WTC11 (cell line): Measurements from ENCODE around the gene ANP32E. TPM values are rescaled to one million over a fixed set of nuclear protein-coding genes. Genes with fewer than 3 reads are reported as not detected.
A peak's percentile ranks its signal among the peaks of the same experiment; 100 is the strongest.

Experiments used
- ATAC-seq: fragments of 200-7000 bp; cut with Tn5 transposase; 2 replicates; pipeline ENCODE4 v1.10.0; 2021; ENCODE audit warnings: mild to moderate bottlenecking, moderate library complexity
- CTCF ChIA-PET: fragments of 300-600 bp; sonication (Branson Sonifier 250); formaldehyde crosslinking; loops from one replicate; lab custom pipeline; 2021; ENCODE audit warnings: antibody characterized with exemption; lab: Charles Lee
- POLR2A ChIA-PET: fragments of 350-600 bp; sonication (Branson Sonifier 250); formaldehyde crosslinking; loops from one replicate; lab custom pipeline; 2021; ENCODE audit warnings: antibody characterized with exemption; lab: Charles Lee
- DNase-seq: peaks from one replicate; pipeline ENCODE4 v3.0.0; 2021; ENCODE audit warnings: low spot score
- H3K27ac Mint-ChIP-seq: 2 replicates; pipeline ENCODE4 v1.8.0; 2021; ENCODE audit warnings: mixed read lengths
- H3K27me3 Mint-ChIP-seq: 2 replicates; pipeline ENCODE4 v1.8.0; 2021; ENCODE audit warnings: low read depth, mild to moderate bottlenecking, moderate library complexity, mixed read lengths
- H3K36me3 Mint-ChIP-seq: 2 replicates; pipeline ENCODE4 v1.8.0; 2021; ENCODE audit warnings: mixed read lengths
- H3K4me1 Mint-ChIP-seq: 2 replicates; pipeline ENCODE4 v1.8.0; 2022; ENCODE audit warnings: mixed read lengths
- H3K4me3 Mint-ChIP-seq: 2 replicates; pipeline ENCODE4 v1.8.0; 2021; ENCODE audit warnings: mild to moderate bottlenecking, moderate library complexity, mixed read lengths
- H3K9me3 Mint-ChIP-seq: 2 replicates; pipeline ENCODE4 v1.8.0; 2021; ENCODE audit warnings: mixed read lengths
- ATF2 ChIP-seq: sonication (generic); formaldehyde crosslinking; IDR thresholded peaks from 2 replicates; pipeline ENCODE4 v1.8.1; 2022; ENCODE audit warnings: low read depth, missing genetic modification reagents, borderline replicate concordance
- CDX4 ChIP-seq: fragments of 250-450 bp; sonication (Bioruptor Pico); IDR thresholded peaks from 2 replicates; pipeline ENCODE4 v1.9.0; 2021; ENCODE audit warnings: moderate library complexity, mild to moderate bottlenecking, inconsistent platforms, borderline replicate concordance
- CREM ChIP-seq: sonication (generic); formaldehyde crosslinking; IDR thresholded peaks from 2 replicates; pipeline ENCODE4 v1.8.1; 2022; ENCODE audit warnings: mild to moderate bottlenecking, missing genetic modification reagents, moderate library complexity
- CTCF ChIP-seq: fragments of 200-600 bp; IDR thresholded peaks from 2 replicates; pipeline ENCODE4 v1.8.0; 2022; ENCODE audit warnings: antibody characterized with exemption
- ESRRA ChIP-seq: sonication (generic); formaldehyde crosslinking; IDR thresholded peaks from 2 replicates; pipeline ENCODE4 v1.8.1; 2022; ENCODE audit warnings: mild to moderate bottlenecking, missing genetic modification reagents, borderline replicate concordance
- FOXJ3 ChIP-seq: sonication (generic); formaldehyde crosslinking; IDR thresholded peaks from 2 replicates; pipeline ENCODE4 v1.9.0; 2021; ENCODE audit warnings: missing genetic modification reagents, mild to moderate bottlenecking, borderline replicate concordance
- FOXP4 ChIP-seq: sonication (generic); formaldehyde crosslinking; IDR thresholded peaks from 2 replicates; pipeline ENCODE4 v1.8.0; 2022; ENCODE audit warnings: mild to moderate bottlenecking, missing genetic modification reagents
- JAZF1 ChIP-seq: fragments of 250-450 bp; sonication (Bioruptor Pico); IDR thresholded peaks from 2 replicates; pipeline ENCODE4 v1.9.0; 2021; ENCODE audit warnings: moderate library complexity, mild to moderate bottlenecking, inconsistent platforms
- MLX ChIP-seq: sonication (generic); formaldehyde crosslinking; IDR thresholded peaks from 2 replicates; pipeline ENCODE4 v1.8.1; 2023; ENCODE audit warnings: mild to moderate bottlenecking, missing genetic modification reagents, moderate library complexity
- MYBL2 ChIP-seq: sonication (generic); formaldehyde crosslinking; IDR thresholded peaks from 2 replicates; pipeline ENCODE4 v1.8.1; 2023; ENCODE audit warnings: mild to moderate bottlenecking, moderate library complexity, missing genetic modification reagents
- NFE2L1 ChIP-seq: sonication (generic); formaldehyde crosslinking; IDR thresholded peaks from 2 replicates; pipeline ENCODE4 v1.8.1; 2023; ENCODE audit warnings: missing genetic modification reagents
- SP1 ChIP-seq: sonication (generic); formaldehyde crosslinking; conservative IDR thresholded peaks from 2 replicates; pipeline ENCODE4 v1.8.1; 2022; ENCODE audit warnings: missing genetic modification reagents
- TCF7 ChIP-seq: sonication (generic); formaldehyde crosslinking; IDR thresholded peaks from 2 replicates; pipeline ENCODE4 v1.8.0; 2022; ENCODE audit warnings: mild to moderate bottlenecking, low read depth, missing genetic modification reagents, moderate library complexity
- ZBTB21 ChIP-seq: sonication (generic); formaldehyde crosslinking; IDR thresholded peaks from 2 replicates; pipeline ENCODE4 v1.8.1; 2023; ENCODE audit warnings: mild to moderate bottlenecking, missing genetic modification reagents, borderline replicate concordance
- ZNF138 ChIP-seq: sonication (generic); formaldehyde crosslinking; conservative IDR thresholded peaks from 2 replicates; pipeline ENCODE4 v1.8.1; 2022; ENCODE audit warnings: mild to moderate bottlenecking, moderate library complexity, missing genetic modification reagents
- ZNF317 ChIP-seq: sonication (generic); formaldehyde crosslinking; IDR thresholded peaks from 2 replicates; pipeline ENCODE4 v1.8.1; 2023; ENCODE audit warnings: low read depth, mild to moderate bottlenecking, moderate library complexity, missing genetic modification reagents, borderline replicate concordance
- ZNF416 ChIP-seq: fragments of 250-450 bp; sonication (Bioruptor Pico); IDR thresholded peaks from 2 replicates; pipeline ENCODE4 v1.9.0; 2021; ENCODE audit warnings: mild to moderate bottlenecking, inconsistent platforms
- ZNF512 ChIP-seq: sonication (generic); formaldehyde crosslinking; IDR thresholded peaks from 2 replicates; pipeline ENCODE4 v1.8.1; 2022; ENCODE audit warnings: missing genetic modification reagents, borderline replicate concordance
- ZNF671 ChIP-seq: fragments of 250-450 bp; sonication (Bioruptor Pico); IDR thresholded peaks from 2 replicates; pipeline ENCODE4 v1.8.0; 2021; ENCODE audit warnings: mild to moderate bottlenecking
- total RNA-seq: library from RNA; stranded (reverse); gene quantifications from 3 replicates; pipeline ENCODE4 v1.2.3, GENCODE V29; 2021

Gene ANP32E
- total RNA-seq, 1 experiment from 2014 or later, result 119 TPM

- Mint-ChIP-seq H3K36me3 (peaks cover 4% of the 10 kb centered on the region; the same call in 1 of the 2 replicates), H3K4me1 (peaks cover 7% of the 10 kb centered on the region), H3K4me3 (no peak overlapping the region), H3K9me3 (peaks cover 17% of the 10 kb centered on the region), H3K27ac (no peak overlapping the region), H3K27me3 (no peaks in the 10 kb centered on the region)
- DNase-seq (no peak), ATAC-seq (no peak)
- TF ChIP-seq MLX (CRISPR knock-in tag), result no peak
- no peak for TF ChIP-seq TCF7 (CRISPR knock-in tag)
- no peak for TF ChIP-seq CDX4 (CRISPR knock-in tag)
- TF ChIP-seq ESRRA (CRISPR knock-in tag), result no peak
- TF ChIP-seq CREM (CRISPR knock-in tag), result no peak
- TF ChIP-seq ZNF416, result no peak
- no peak for TF ChIP-seq ATF2 (CRISPR knock-in tag)
- no peak for TF ChIP-seq ZNF671
- TF ChIP-seq MYBL2 (CRISPR knock-in tag), result no peak
- no peak for TF ChIP-seq FOXP4 (CRISPR knock-in tag)
- no peak for TF ChIP-seq JAZF1 (CRISPR knock-in tag)
- no peak for TF ChIP-seq NFE2L1 (CRISPR knock-in tag)
- ChIA-PET POLR2A (interaction anchor here (0.9 kb wide), 1 partner anchor 309 kb away, joined by 4 read pairs; a partner anchor contains a TSS), CTCF (interaction anchor here (3.1 kb wide), 1 partner anchor 9 kb away, joined by 16 read pairs; no protein-coding TSS in a partner anchor)
Observed at GRCh38 chr1:150196417-150196816, 39.5 kb downstream of the ANP32E start.

- no peak for TF ChIP-seq SP1 (CRISPR knock-in tag)
- ChIA-PET CTCF (interaction anchor here (1.2 to 3.1 kb wide), 2 partner anchors 7 to 28 kb away, joined by 3 to 16 read pairs; no protein-coding TSS in a partner anchor), POLR2A (no interaction called here)
- Mint-ChIP-seq H3K36me3 (peaks cover 9% of the 10 kb centered on the region; the same call in 1 of the 2 replicates), H3K4me1 (peaks cover 7% of the 10 kb centered on the region), H3K27ac (peak overlapping the region; percentile 22; the same call in 1 of the 2 replicates), H3K27me3 (no peaks in the 10 kb centered on the region), H3K9me3 (peaks cover 23% of the 10 kb centered on the region), H3K4me3 (no peak overlapping the region)
- DNase-seq (no peak), ATAC-seq (peak; percentile 61)
Observed at GRCh38 chr1:150194381-150195031, 41.4 kb downstream of the ANP32E start.

GRCh38 chr1:150192012-150192411 is 43.9 kb downstream of the ANP32E start:
- CTCF ChIA-PET, result no interaction called here
- POLR2A ChIA-PET, result no interaction called here
- H3K27ac Mint-ChIP-seq, result no peak overlapping the region
- no peak for ATAC-seq
- TF ChIP-seq ZNF138 (CRISPR knock-in tag), result no peak
- TF ChIP-seq CTCF, result no peak
- TF ChIP-seq ZBTB21 (CRISPR knock-in tag), result no peak
- TF ChIP-seq ZNF317 (CRISPR knock-in tag), result no peak
- no peak for TF ChIP-seq FOXJ3 (CRISPR knock-in tag)
- TF ChIP-seq ZNF512 (CRISPR knock-in tag), result no peak
- no peak overlapping the region for H3K4me3 Mint-ChIP-seq
- H3K36me3 Mint-ChIP-seq, result peaks cover 9% of the 10 kb centered on the region; the same call in 1 of the 2 replicates
- H3K4me1 Mint-ChIP-seq, result peaks cover 9% of the 10 kb centered on the region
- H3K27me3 Mint-ChIP-seq, result no peaks in the 10 kb centered on the region
- no peak for DNase-seq
- H3K9me3 Mint-ChIP-seq, result peaks cover 23% of the 10 kb centered on the region
